WERI-Rb-1 (cell line): ENCODE measurements around the gene C9orf78.

Experiments
- DNase-seq: peaks from one replicate; pipeline ENCODE4 v3.0.0-alpha.2; 2020
- H3K27ac ChIP-seq: fragments of 250-450 bp; sonication (Bioruptor Pico); 2 replicates; pipeline ENCODE4 v1.5.1; 2020; ENCODE audit warnings: mild to moderate bottlenecking, moderate library complexity
- H3K27me3 ChIP-seq: fragments of 250-450 bp; sonication (Bioruptor Pico); 2 replicates; pipeline ENCODE4 v1.5.1; 2021; ENCODE audit warnings: mild to moderate bottlenecking, low read depth, moderate library complexity; ENCODE audit not compliant: insufficient read depth, severe bottlenecking
- H3K36me3 ChIP-seq: fragments of 250-450 bp; sonication (Bioruptor Pico); 2 replicates; pipeline ENCODE4 v1.5.1; 2020; ENCODE audit warnings: mild to moderate bottlenecking, moderate library complexity
- H3K4me3 ChIP-seq: 2 replicates; pipeline ENCODE4 v1.5.1; 2011; ENCODE audit warnings: low read depth, mild to moderate bottlenecking, control low read depth, low read length
- H3K9me3 ChIP-seq: fragments of 250-450 bp; sonication (Bioruptor Pico); 2 replicates; pipeline ENCODE4 v1.5.1; 2021; ENCODE audit warnings: mild to moderate bottlenecking, moderate library complexity; ENCODE audit not compliant: severe bottlenecking
- TF ChIP-seq, protein P1 (sequence below): IDR thresholded peaks from 2 replicates; pipeline ENCODE4 v1.5.1; 2011; ENCODE audit warnings: low read depth, mild to moderate bottlenecking, control low read depth, inconsistent platforms, low read length

C9orf78 gene

DNA sequence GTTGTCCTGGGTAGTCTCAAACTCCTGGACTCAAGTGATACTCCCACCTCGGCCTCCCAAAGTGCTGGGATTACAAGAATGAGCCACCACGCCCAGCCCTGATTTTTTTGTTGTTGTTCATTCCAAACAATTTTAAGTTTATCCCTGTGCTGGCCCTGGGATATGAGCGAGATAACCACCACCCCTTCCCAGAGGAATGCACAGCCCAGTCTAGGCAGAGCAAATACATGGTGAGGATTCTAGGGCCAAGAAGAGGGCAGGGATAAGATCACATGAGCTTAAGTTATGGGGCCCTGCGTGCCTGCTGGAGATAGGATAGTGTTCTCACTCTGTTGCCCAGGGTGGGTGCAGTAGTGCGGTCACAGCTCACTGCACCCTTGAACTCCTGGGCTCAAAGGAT, 53.1 kb downstream of the C9orf78 start:
- Histone ChIP-seq H3K4me3 (no peak overlapping the region), H3K27me3 (no peaks in the 10 kb centered on the region), H3K36me3 (no peaks in the 10 kb centered on the region), H3K9me3 (no peaks in the 10 kb centered on the region), H3K27ac (no peak overlapping the region)
- TF ChIP-seq, protein P1, sequence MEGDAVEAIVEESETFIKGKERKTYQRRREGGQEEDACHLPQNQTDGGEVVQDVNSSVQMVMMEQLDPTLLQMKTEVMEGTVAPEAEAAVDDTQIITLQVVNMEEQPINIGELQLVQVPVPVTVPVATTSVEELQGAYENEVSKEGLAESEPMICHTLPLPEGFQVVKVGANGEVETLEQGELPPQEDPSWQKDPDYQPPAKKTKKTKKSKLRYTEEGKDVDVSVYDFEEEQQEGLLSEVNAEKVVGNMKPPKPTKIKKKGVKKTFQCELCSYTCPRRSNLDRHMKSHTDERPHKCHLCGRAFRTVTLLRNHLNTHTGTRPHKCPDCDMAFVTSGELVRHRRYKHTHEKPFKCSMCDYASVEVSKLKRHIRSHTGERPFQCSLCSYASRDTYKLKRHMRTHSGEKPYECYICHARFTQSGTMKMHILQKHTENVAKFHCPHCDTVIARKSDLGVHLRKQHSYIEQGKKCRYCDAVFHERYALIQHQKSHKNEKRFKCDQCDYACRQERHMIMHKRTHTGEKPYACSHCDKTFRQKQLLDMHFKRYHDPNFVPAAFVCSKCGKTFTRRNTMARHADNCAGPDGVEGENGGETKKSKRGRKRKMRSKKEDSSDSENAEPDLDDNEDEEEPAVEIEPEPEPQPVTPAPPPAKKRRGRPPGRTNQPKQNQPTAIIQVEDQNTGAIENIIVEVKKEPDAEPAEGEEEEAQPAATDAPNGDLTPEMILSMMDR = no peak
- no peak for DNase-seq

DNA sequence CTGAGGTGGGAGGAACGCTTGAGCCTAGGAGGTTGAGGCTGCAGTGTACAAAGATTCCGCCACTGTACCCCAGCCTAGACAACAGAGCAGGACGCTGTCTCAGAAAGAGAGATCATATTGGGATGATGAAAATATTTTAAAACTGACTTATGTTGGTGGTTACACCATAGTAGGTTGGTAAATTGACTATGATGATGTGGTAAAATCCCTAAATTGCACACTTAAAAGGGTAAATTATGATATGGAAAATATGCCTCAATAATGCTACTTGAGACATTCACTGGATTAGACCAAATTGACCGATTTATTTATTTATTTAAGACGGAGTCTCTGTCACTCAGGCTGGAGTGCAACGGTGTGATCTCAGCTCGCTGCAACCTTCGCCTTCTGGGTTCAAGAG, 53.9 kb downstream of the C9orf78 start:
- H3K9me3 ChIP-seq = no peaks in the 10 kb centered on the region
- no peaks in the 10 kb centered on the region for H3K36me3 ChIP-seq
- TF ChIP-seq, protein P1 = no peak
- no peak overlapping the region for H3K4me3 ChIP-seq
- H3K27me3 ChIP-seq = no peaks in the 10 kb centered on the region
- H3K27ac ChIP-seq = no peak overlapping the region
- DNase-seq = no peak

DNA sequence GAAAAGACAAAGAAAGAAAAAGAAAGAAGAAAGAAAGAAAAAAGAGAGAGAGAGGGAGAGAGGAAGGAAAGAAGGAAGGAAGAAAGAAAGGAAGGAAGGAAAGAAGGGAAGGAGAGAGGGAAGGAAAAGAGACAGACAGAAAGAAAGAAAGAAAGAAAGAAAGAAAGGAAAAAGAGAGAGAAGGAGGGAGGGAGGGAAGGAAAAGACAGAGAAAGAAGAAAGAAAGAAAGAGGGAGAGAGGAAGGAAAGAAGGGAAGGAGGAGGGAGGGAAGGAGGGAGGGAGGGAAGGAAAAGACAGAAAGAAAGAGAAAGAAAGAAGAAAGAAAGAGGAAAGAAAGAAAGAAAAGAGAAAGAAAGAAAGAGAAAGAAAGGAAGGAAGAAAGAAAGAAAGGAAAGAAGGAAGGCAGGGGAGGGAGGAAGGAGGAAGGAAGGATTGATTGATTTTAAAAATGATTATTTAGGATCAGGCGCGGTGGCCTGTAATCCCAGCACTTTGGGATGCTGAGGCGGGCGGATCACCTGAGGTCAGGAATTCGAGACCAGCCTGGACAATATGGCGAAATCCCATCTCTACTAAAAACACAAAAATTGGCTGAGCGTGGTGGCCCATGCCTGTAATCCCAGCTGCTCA, 55.4 kb downstream of the C9orf78 start:
- TF ChIP-seq, protein P1 = no peak
- Histone ChIP-seq H3K9me3 (no peaks in the 10 kb centered on the region), H3K36me3 (no peaks in the 10 kb centered on the region), H3K27ac (no peak overlapping the region), H3K4me3 (no peak overlapping the region), H3K27me3 (no peaks in the 10 kb centered on the region)
- no peak for DNase-seq

DNA sequence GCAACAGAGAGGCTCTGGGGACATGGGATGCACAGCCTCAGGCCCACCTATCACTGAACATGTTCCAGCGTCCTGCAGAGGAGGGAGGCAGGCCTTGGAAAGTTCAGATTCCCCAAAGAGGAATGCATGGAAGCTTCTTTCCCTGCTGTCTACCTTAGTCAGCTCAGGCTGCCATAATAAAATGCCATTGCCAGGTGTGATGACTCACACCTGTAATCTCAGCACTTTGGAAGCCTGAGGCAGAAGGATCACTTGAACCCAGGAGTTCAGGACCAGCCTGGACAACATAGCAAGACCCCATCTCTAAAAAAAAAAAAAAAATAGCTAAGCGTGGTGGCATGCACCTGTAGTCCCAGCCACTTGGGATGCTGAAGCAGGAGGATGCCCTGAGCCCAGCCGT, 56.6 kb downstream of the C9orf78 start:
- Histone ChIP-seq H3K36me3 (no peaks in the 10 kb centered on the region), H3K27me3 (no peaks in the 10 kb centered on the region), H3K27ac (no peak overlapping the region), H3K4me3 (no peak overlapping the region), H3K9me3 (no peaks in the 10 kb centered on the region)
- TF ChIP-seq, protein P1 = no peak
- DNase-seq = no peak

DNA sequence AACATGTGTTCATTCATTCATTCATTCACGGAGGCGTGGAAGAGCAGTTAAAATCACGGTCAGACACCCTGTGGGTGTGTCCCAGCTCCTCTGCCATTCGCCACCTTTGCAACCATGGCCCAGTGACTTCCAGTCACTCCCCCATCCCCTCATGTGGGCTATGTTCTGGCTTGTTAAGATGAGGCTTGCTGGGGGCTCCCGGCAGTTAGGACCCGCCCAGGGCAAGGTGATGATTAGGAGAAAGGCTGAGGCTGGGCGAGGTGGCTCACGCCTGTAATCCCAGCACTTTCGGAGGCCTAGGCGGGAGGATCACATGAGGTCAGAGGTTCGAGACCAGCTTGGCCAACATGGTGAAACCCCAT, 57.3 kb downstream of the C9orf78 start:
- Histone ChIP-seq H3K27ac (peak overlapping the region; percentile 68), H3K27me3 (no peaks in the 10 kb centered on the region)

More for the DNA sequence above, 57.3 kb downstream of the C9orf78 start:
- TF ChIP-seq, protein P1 = no peak
- no peak overlapping the region for H3K4me3 ChIP-seq
- H3K36me3 ChIP-seq = no peaks in the 10 kb centered on the region
- no peak for DNase-seq
- no peaks in the 10 kb centered on the region for H3K9me3 ChIP-seq
